Endothelial cell of umbilical vein (primary cell): ENCODE results near the gene VCP. TPM values are rescaled to one million over a fixed set of nuclear protein-coding genes. Genes with fewer than 3 reads are reported as not detected.
A peak's percentile ranks its signal among the peaks of the same experiment; 100 is the strongest.

Source experiments
- BruUV-seq: library from RNA; stranded (reverse); fragments of 400-500 nt; replicated peaks from 2 replicates; lab custom pipeline; 2021; lab: Mats Ljungman, UMichigan
- CTCF ChIA-PET: fragments of 300-600, 350-600 bp; sonication (Branson Sonifier 250); formaldehyde crosslinking; loops from one replicate; lab custom pipeline; 2021; ENCODE audit warnings: antibody characterized with exemption, inconsistent platforms; lab: Charles Lee
- POLR2A ChIA-PET: fragments of 300-600, 350-600 bp; sonication (Branson Sonifier 250); formaldehyde crosslinking; loops from one replicate; lab custom pipeline; 2021; ENCODE audit warnings: antibody characterized with exemption, inconsistent platforms; lab: Charles Lee
- DNase-seq: peaks from one replicate; pipeline ENCODE4 v3.0.0-alpha.2; 2011; ENCODE audit warnings: low read depth, low spot score
- FAIRE-seq: peaks from 2 replicates; lab custom pipeline; 2011; peaks lifted over from hg19 to GRCh38; lab: Jason Lieb, UNC
- H2AFZ ChIP-seq: 2 replicates; pipeline ENCODE4 v1.6.0; 2012; ENCODE audit warnings: low read depth, low read length, control low read depth, inconsistent platforms
- H3K27ac ChIP-seq: 2 replicates; pipeline ENCODE4 v1.5.1; 2011; ENCODE audit warnings: low read depth, mild to moderate bottlenecking, control low read depth, low read length, moderate library complexity; ENCODE audit not compliant: insufficient read depth
- H3K27me3 ChIP-seq, 2 experiments: 2 replicates each; pipeline versions ENCODE4 v1.6.0 to v1.6.1; 2011; ENCODE audit warnings: low read length in 2 of 2, mixed read lengths in 1 of 2; ENCODE audit not compliant: control insufficient read depth in 2 of 2, insufficient read depth in 2 of 2
- H3K36me3 ChIP-seq, 2 experiments: 2 replicates in 1 of 2; 3 replicates in 1 of 2; pipeline ENCODE4 v1.5.1; 2011; ENCODE audit warnings: low read length in 2 of 2, mild to moderate bottlenecking in 1 of 2, moderate library complexity in 1 of 2; ENCODE audit not compliant: control insufficient read depth in 2 of 2, insufficient read depth in 2 of 2; ENCODE audit errors: extremely low read depth in 1 of 2
- H3K4me1 ChIP-seq: 3 replicates; pipeline ENCODE4 v1.5.1; 2011; ENCODE audit warnings: mild to moderate bottlenecking, low read length; ENCODE audit not compliant: control insufficient read depth, insufficient read depth; ENCODE audit errors: extremely low read depth
- H3K4me2 ChIP-seq: 2 replicates; pipeline ENCODE4 v1.6.1; 2011; ENCODE audit warnings: low read length, control low read depth, mixed read lengths; ENCODE audit not compliant: insufficient read depth
- H3K4me3 ChIP-seq, 3 experiments: fragments of 200-600 bp in 1 of 3; sonication (generic), shearing (Covaris generic) in 1 of 3; replicated peaks in 1 of 3; 2 replicates each; pipeline ENCODE4 v1.5.1; 2011 to 2016; ENCODE audit warnings: control low read depth in 3 of 3, low read length in 3 of 3, mild to moderate bottlenecking in 2 of 3, inconsistent platforms in 1 of 3, low read depth in 1 of 3, moderate library complexity in 1 of 3; ENCODE audit not compliant: insufficient read depth in 1 of 3
- H3K79me2 ChIP-seq: 2 replicates; pipeline ENCODE4 v1.6.0; 2012; ENCODE audit warnings: low read length, inconsistent platforms; ENCODE audit not compliant: control insufficient read depth, insufficient read depth
- H3K9ac ChIP-seq: replicated peaks from 2 replicates; pipeline ENCODE3; 2011; ENCODE audit warnings: low read length, control low read depth; ENCODE audit not compliant: insufficient read depth; ENCODE audit errors: extremely low read depth
- H3K9me1 ChIP-seq: replicated peaks from 3 replicates; pipeline ENCODE4 v1.6.0; 2011; ENCODE audit warnings: mild to moderate bottlenecking, low read length; ENCODE audit not compliant: control insufficient read depth, insufficient read depth; ENCODE audit errors: extremely low read depth
- H3K9me3 ChIP-seq: replicated peaks from 2 replicates; pipeline ENCODE4 v1.5.1; 2012; ENCODE audit warnings: low read length, inconsistent platforms; ENCODE audit not compliant: control insufficient read depth, insufficient read depth
- H4K20me1 ChIP-seq: replicated peaks from 2 replicates; pipeline ENCODE3; 2011; ENCODE audit warnings: mild to moderate bottlenecking, low read length; ENCODE audit not compliant: control insufficient read depth, insufficient read depth; ENCODE audit errors: extremely low read depth
- EZH2 ChIP-seq: IDR thresholded peaks from 2 replicates; pipeline ENCODE4 v1.6.1; 2012; ENCODE audit warnings: borderline replicate concordance, low read depth, mild to moderate bottlenecking, moderate library complexity, low read length, inconsistent platforms; ENCODE audit not compliant: severe bottlenecking
- FOS ChIP-seq: IDR thresholded peaks from 2 replicates; pipeline ENCODE4 v1.6.1; 2011; ENCODE audit warnings: mild to moderate bottlenecking, low read length, moderate library complexity, borderline replicate concordance; ENCODE audit not compliant: insufficient read depth
- GATA2 ChIP-seq: IDR thresholded peaks from 2 replicates; pipeline ENCODE4 v1.7.0; 2011; ENCODE audit warnings: low read depth, mild to moderate bottlenecking, moderate library complexity, mixed read lengths, low read length; ENCODE audit not compliant: insufficient read length, insufficient read depth
- JUN ChIP-seq: IDR thresholded peaks from 2 replicates; pipeline ENCODE4 v1.6.1; 2011; ENCODE audit warnings: borderline replicate concordance, low read depth; ENCODE audit not compliant: insufficient read length, insufficient read depth
- MYC ChIP-seq: IDR thresholded peaks from one replicate; pipeline ENCODE4 v1.6.1; 2011; ENCODE audit warnings: mild to moderate bottlenecking, low read depth, low read length
- POLR2A ChIP-seq: IDR thresholded peaks from 2 replicates; pipeline ENCODE4 v1.6.1; 2012; ENCODE audit warnings: low read depth, mild to moderate bottlenecking, control low read depth, low read length
- POLR2AphosphoS5 ChIP-seq: IDR thresholded peaks from 2 replicates; pipeline ENCODE4 v1.6.1; 2012; ENCODE audit warnings: low read depth, mild to moderate bottlenecking, control low read depth, low read length, moderate library complexity; ENCODE audit not compliant: insufficient read depth
- dilution Hi-C: fragments of 300-500 bp; cut with MboI; formaldehyde crosslinking; loops from one replicate; pipeline ENCODE4 v1.15.0; 2019; ENCODE audit warnings: low sequenced_read_pairs; ENCODE audit not compliant: extremely low pct_ligation_motif_present
- intact Hi-C: fragments of 100-400 bp; cut with micrococcal nuclease; formaldehyde crosslinking; loops from one replicate; pipeline ENCODE4 v1.10.0; 2022
- polyA plus RNA-seq, 4 experiments: library from polyadenylated mRNA; depleted of rRNA in 3 of 4; stranded (reverse) in 3 of 4; unstranded in 1 of 4; fragments of >200 nt; gene quantifications; 2 replicates each; pipeline versions ENCODE4 v1.2.1 to v1.2.3, GENCODE V29; 2011 to 2012; ENCODE audit warnings: missing spikeins in 1 of 4
- total RNA-seq: library from RNA; stranded (reverse); gene quantifications from 2 replicates; pipeline ENCODE4 v1.2.3, GENCODE V29; 2021
- TF ChIP-seq, protein P1 (sequence below): IDR thresholded peaks from 2 replicates; pipeline ENCODE4 v1.6.1; 2011; ENCODE audit not compliant: insufficient read depth, insufficient read length
- TF ChIP-seq, protein P2 (sequence below), 2 donors: IDR thresholded peaks; 1 replicate in 1 of 2; 2 replicates in 1 of 2; pipeline ENCODE4 v1.5.1; 2011; ENCODE audit warnings: low read length in 2 of 2, mild to moderate bottlenecking in 2 of 2, moderate library complexity in 2 of 2, control low read depth in 1 of 2, inconsistent platforms in 1 of 2, low read depth in 1 of 2; ENCODE audit not compliant: insufficient read depth in 1 of 2; ENCODE audit errors: extremely low read depth in 1 of 2

VCP gene
- total and polyA plus RNA-seq, 2 donors (not counting 3 experiments of a cell fraction or from before 2014, with no cell fraction given) = 349 to 493 TPM

DNA sequence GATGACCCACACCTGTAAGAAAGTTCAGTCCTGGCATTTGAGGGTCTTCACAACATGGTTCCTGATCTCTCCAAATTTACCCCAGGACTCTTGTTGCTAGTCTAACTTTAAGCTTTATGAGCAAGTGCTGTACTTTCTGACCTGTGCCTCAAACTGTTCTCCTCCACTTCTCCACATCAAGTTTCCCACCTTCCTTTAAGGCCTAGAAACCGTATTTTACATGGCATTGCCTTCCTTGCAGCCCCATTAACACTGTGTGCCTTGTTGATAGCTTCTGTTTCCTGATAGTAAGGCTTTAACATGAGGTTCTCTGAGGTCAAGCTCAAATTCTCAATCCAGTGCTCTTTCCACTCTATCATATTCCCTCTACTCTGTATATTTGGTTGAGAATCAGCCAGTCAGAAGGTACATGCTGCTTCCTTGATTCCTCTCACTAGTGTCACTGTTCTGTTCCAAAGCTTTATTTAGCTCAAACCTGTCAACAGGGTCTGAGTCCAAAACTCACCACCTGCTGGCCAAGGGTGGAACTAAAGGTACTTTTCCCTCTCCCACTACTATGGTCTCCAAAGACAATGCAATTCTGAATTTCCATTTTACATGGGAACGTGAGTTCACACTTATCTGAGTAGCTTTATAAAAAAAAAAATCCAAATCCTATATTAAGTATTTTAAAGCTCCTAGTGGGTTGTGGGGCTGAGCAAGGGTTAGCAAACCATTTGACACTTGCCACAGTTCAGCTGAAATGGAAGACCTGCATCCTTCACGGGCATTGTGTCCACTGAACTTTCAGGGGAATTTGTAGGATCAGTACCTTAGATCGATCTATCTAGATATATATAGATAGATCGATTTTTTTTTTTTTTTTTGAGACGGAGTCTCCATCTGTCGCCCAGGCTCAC lies 21.1 kb downstream of the VCP start:
- Histone ChIP-seq H3K9ac (no peak overlapping the region), H3K36me3 (peaks cover 4 to 7% of the 10 kb centered on the region in 2 experiments), H3K27ac (no peak overlapping the region), H2AFZ (no peak overlapping the region), H3K4me3 (no peak overlapping the region), H3K9me1 (no peaks in the 10 kb centered on the region), H3K4me2 (no peak overlapping the region), H4K20me1 (no peaks in the 10 kb centered on the region), H3K4me1 (no peaks in the 10 kb centered on the region), H3K9me3 (no peaks in the 10 kb centered on the region), H3K27me3 (no peaks in the 10 kb centered on the region), H3K79me2 (no peaks in the 10 kb centered on the region)
- dilution Hi-C loops = no loop called here
- BruUV-seq = no TSS peak
- peak; percentile 56 for DNase-seq
- intact Hi-C loops = loop anchor here (1.0 kb wide), 1 partner anchor 152 kb away; no protein-coding TSS in a partner anchor
- TF ChIP-seq EZH2 = no peak
- no peak for TF ChIP-seq GATA2
- no peak for TF ChIP-seq MYC
- TF ChIP-seq POLR2A = no peak
- TF ChIP-seq POLR2AphosphoS5 = peak; percentile 4
- TF ChIP-seq, protein P1, sequence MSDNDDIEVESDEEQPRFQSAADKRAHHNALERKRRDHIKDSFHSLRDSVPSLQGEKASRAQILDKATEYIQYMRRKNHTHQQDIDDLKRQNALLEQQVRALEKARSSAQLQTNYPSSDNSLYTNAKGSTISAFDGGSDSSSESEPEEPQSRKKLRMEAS = no peak
- TF ChIP-seq FOS = no peak
- TF ChIP-seq, protein P2, sequence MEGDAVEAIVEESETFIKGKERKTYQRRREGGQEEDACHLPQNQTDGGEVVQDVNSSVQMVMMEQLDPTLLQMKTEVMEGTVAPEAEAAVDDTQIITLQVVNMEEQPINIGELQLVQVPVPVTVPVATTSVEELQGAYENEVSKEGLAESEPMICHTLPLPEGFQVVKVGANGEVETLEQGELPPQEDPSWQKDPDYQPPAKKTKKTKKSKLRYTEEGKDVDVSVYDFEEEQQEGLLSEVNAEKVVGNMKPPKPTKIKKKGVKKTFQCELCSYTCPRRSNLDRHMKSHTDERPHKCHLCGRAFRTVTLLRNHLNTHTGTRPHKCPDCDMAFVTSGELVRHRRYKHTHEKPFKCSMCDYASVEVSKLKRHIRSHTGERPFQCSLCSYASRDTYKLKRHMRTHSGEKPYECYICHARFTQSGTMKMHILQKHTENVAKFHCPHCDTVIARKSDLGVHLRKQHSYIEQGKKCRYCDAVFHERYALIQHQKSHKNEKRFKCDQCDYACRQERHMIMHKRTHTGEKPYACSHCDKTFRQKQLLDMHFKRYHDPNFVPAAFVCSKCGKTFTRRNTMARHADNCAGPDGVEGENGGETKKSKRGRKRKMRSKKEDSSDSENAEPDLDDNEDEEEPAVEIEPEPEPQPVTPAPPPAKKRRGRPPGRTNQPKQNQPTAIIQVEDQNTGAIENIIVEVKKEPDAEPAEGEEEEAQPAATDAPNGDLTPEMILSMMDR (IDR thresholded peaks at IDR 0.05; ENCODE audit: extremely low read depth in 1 of 2, insufficient read depth in 1 of 2, low read depth in 1 of 2, low read length in 2 of 2) = peak; percentile 59 to 65
- TF ChIP-seq JUN = no peak
- peak; percentile 83 for FAIRE-seq
- CTCF ChIA-PET = interaction anchor here (0.8 to 6.9 kb wide), 34 partner anchors 10 to 552 kb away, joined by 3 to 258 read pairs (median 7); partner anchors contain the start of genes DNAJB5, FANCG, PIGO and VCP
- POLR2A ChIA-PET = interaction anchor here (0.8 to 0.9 kb wide), 2 partner anchors 53 to 152 kb away, joined by 3 read pairs; no protein-coding TSS in a partner anchor
